WTC11 (cell line): ENCODE measurements around the gene PAM16. TPM values are rescaled to one million over a fixed set of nuclear protein-coding genes. Genes with fewer than 3 reads are reported as not detected.
A peak's percentile ranks its signal among the peaks of the same experiment; 100 is the strongest.

Experiments used
- ATAC-seq: fragments of 200-7000 bp; cut with Tn5 transposase; 2 replicates; pipeline ENCODE4 v1.10.0; 2021; ENCODE audit warnings: mild to moderate bottlenecking, moderate library complexity
- CTCF ChIA-PET: fragments of 300-600 bp; sonication (Branson Sonifier 250); formaldehyde crosslinking; loops from one replicate; lab custom pipeline; 2021; ENCODE audit warnings: antibody characterized with exemption; lab: Charles Lee
- POLR2A ChIA-PET: fragments of 350-600 bp; sonication (Branson Sonifier 250); formaldehyde crosslinking; loops from one replicate; lab custom pipeline; 2021; ENCODE audit warnings: antibody characterized with exemption; lab: Charles Lee
- DNase-seq: peaks from one replicate; pipeline ENCODE4 v3.0.0; 2021; ENCODE audit warnings: low spot score
- H3K27ac Mint-ChIP-seq: 2 replicates; pipeline ENCODE4 v1.8.0; 2021; ENCODE audit warnings: mixed read lengths
- H3K27me3 Mint-ChIP-seq: 2 replicates; pipeline ENCODE4 v1.8.0; 2021; ENCODE audit warnings: low read depth, mild to moderate bottlenecking, moderate library complexity, mixed read lengths
- H3K36me3 Mint-ChIP-seq: 2 replicates; pipeline ENCODE4 v1.8.0; 2021; ENCODE audit warnings: mixed read lengths
- H3K4me1 Mint-ChIP-seq: 2 replicates; pipeline ENCODE4 v1.8.0; 2022; ENCODE audit warnings: mixed read lengths
- H3K4me3 Mint-ChIP-seq: 2 replicates; pipeline ENCODE4 v1.8.0; 2021; ENCODE audit warnings: mild to moderate bottlenecking, moderate library complexity, mixed read lengths
- H3K9me3 Mint-ChIP-seq: 2 replicates; pipeline ENCODE4 v1.8.0; 2021; ENCODE audit warnings: mixed read lengths
- AFF4 ChIP-seq: sonication (generic); formaldehyde crosslinking; IDR thresholded peaks from 2 replicates; pipeline ENCODE4 v1.8.1; 2023; ENCODE audit warnings: mild to moderate bottlenecking, missing genetic modification reagents, borderline replicate concordance
- ARID4B ChIP-seq: sonication (generic); formaldehyde crosslinking; IDR thresholded peaks from 2 replicates; pipeline ENCODE4 v1.8.0; 2023; ENCODE audit warnings: missing genetic modification reagents, mild to moderate bottlenecking, borderline replicate concordance
- CREM ChIP-seq: sonication (generic); formaldehyde crosslinking; IDR thresholded peaks from 2 replicates; pipeline ENCODE4 v1.8.1; 2022; ENCODE audit warnings: mild to moderate bottlenecking, missing genetic modification reagents, moderate library complexity
- FOXJ3 ChIP-seq: sonication (generic); formaldehyde crosslinking; IDR thresholded peaks from 2 replicates; pipeline ENCODE4 v1.9.0; 2021; ENCODE audit warnings: missing genetic modification reagents, mild to moderate bottlenecking, borderline replicate concordance
- PRDM15 ChIP-seq: sonication (generic); formaldehyde crosslinking; IDR thresholded peaks from 2 replicates; pipeline ENCODE4 v1.8.0; 2022; ENCODE audit warnings: missing genetic modification reagents
- PREB ChIP-seq: sonication (generic); formaldehyde crosslinking; IDR thresholded peaks from 2 replicates; pipeline ENCODE4 v1.8.1; 2022; ENCODE audit warnings: mild to moderate bottlenecking, missing genetic modification reagents, moderate library complexity, borderline replicate concordance
- SMAD4 ChIP-seq: sonication (generic); formaldehyde crosslinking; IDR thresholded peaks from 2 replicates; pipeline ENCODE4 v1.8.0; 2022; ENCODE audit warnings: mild to moderate bottlenecking, missing genetic modification reagents
- ZNF281 ChIP-seq: sonication (generic); formaldehyde crosslinking; IDR thresholded peaks from 2 replicates; pipeline ENCODE4 v1.8.0; 2023; ENCODE audit warnings: mild to moderate bottlenecking, missing genetic modification reagents
- total RNA-seq: library from RNA; stranded (reverse); gene quantifications from 3 replicates; pipeline ENCODE4 v1.2.3, GENCODE V29; 2021

Gene PAM16
- total RNA-seq, 1 experiment from 2014 or later: 88.9 TPM

- TF ChIP-seq PREB: no peak
- TF ChIP-seq PRDM15: no peak
- TF ChIP-seq ZNF281 (CRISPR knock-in tag): no peak
- no peak for TF ChIP-seq AFF4
- no peak for TF ChIP-seq FOXJ3
- TF ChIP-seq SMAD4 (CRISPR knock-in tag): no peak
- TF ChIP-seq CREM (CRISPR knock-in tag): no peak
- TF ChIP-seq ARID4B (CRISPR knock-in tag): no peak
- TF ChIP-seq, all 79 proteins: peak for 0
- ATAC-seq: no peak
- Mint-ChIP-seq H3K27me3 (peaks cover 3% of the 10 kb centered on the region; the same call in 1 of the 2 replicates), H3K4me1 (peaks cover 6% of the 10 kb centered on the region), H3K36me3 (peaks cover 27% of the 10 kb centered on the region), H3K4me3 (no peak overlapping the region), H3K27ac (peak overlapping the region; percentile 59), H3K9me3 (peaks cover 9% of the 10 kb centered on the region)
- POLR2A ChIA-PET: no interaction called here
- CTCF ChIA-PET: interaction anchor here (1.9 to 5.7 kb wide), 4 partner anchors 11 to 94 kb away, joined by 5 to 102 read pairs (median 6); no protein-coding TSS in a partner anchor
- no peak for DNase-seq
Measured at GRCh38 chr16:4347765-4348509, 3.2 kb downstream of the PAM16 start.
